ENCODE results near the gene KCNQ2.

DNA sequence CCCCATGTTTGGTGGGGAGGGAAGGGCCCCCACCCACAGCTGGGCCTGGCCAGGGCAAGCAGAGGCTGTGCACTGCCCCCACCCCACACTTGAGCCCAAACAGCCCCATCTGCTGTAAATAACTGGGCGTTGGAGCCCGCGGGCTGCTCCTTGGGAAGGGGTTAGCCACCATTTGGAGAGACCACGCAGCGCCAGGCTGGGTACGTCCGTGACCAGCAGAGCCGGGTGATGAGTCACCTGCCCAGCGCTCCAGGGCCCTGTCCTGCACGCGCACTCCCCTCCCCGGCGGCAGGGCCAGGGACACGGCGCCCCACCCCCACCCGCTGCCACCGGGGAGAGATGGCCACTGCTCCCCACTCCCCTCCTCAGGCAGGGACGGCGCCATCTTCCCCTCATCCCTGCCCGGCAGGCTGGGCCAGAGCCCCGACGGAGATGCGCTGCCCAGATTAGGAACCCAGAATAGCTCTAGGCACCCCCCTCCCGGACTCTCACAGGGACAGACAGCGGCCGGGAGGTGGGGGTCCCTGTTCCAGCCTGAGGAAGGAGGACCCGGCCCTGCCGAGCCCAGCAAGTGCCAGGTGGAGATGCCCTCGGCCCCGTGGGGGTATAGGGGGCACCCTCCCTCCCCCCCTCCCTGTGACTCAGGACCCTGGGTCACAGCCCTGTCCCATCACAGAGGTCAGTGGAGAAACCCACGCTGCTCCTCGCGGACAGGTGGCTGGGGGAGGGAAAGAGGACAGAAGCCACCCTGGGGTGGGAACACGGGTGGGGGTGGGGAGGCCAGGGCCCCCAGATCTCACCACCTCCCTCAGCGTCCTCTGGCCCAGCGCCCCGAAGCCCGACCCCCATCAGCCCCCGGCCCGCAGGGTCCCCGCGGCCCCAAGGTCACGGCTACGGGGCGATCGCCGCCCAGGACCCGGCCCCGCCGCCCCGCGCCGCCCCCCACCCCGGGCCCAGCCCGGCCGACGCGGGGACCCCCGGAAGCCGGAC is 25.8 kb upstream of the KCNQ2 start:
- TF ChIP-seq POLR2A (IDR thresholded peaks at IDR 0.05) (no peak), CTCF (IDR thresholded peaks at IDR 0.05) (no peak), POLR2AphosphoS5 (IDR thresholded peaks at IDR 0.05) (no peak)

All from prostate gland (tissue), 2 donors.